K562 (cell line): ENCODE measurements around the gene PLCL1. TPM values are rescaled to one million over a fixed set of nuclear protein-coding genes. Genes with fewer than 3 reads are reported as not detected.

Experiments
- BRF1 ChIP-seq: IDR thresholded peaks from 3 replicates; pipeline ENCODE4 v1.6.1; 2011; ENCODE audit warnings: borderline replicate concordance, mild to moderate bottlenecking; ENCODE audit not compliant: insufficient read length; ENCODE audit errors: extremely low read depth
- CTBP1 ChIP-seq: fragments of 450-650 bp; IDR thresholded peaks from 2 replicates; pipeline ENCODE4 v1.6.1; 2016; ENCODE audit warnings: borderline replicate concordance
- HMGN3 ChIP-seq: IDR thresholded peaks from 2 replicates; pipeline ENCODE4 v1.6.1; 2011; ENCODE audit warnings: borderline replicate concordance, low read depth, mild to moderate bottlenecking, mixed read lengths, low read length; ENCODE audit not compliant: insufficient read length; ENCODE audit errors: extremely low read depth
- NFE2 ChIP-seq: IDR thresholded peaks from 2 replicates; pipeline ENCODE4 v1.6.1; 2014; ENCODE audit warnings: antibody characterized with exemption, low read depth
- NFE2L1 ChIP-seq: fragments of 450-650 bp; IDR thresholded peaks from 2 replicates; pipeline ENCODE4 v1.6.1; 2016; ENCODE audit warnings: missing genetic modification characterization, low read depth, mild to moderate bottlenecking, missing compliant biosample characterization, moderate library complexity, borderline replicate concordance
- NR4A1 ChIP-seq, 2 experiments: fragments of 250-450 bp in 1 of 2; fragments of 450-650 bp in 1 of 2; sonication (Bioruptor Pico) in 1 of 2; IDR thresholded peaks; 2 replicates each; pipeline versions ENCODE4 v1.4.0 to v1.6.1; 2016 to 2020; ENCODE audit warnings: mild to moderate bottlenecking in 2 of 2, missing compliant biosample characterization in 1 of 2, missing genetic modification characterization in 1 of 2, moderate library complexity in 1 of 2
- POLR2AphosphoS2 ChIP-seq: IDR thresholded peaks from 2 replicates; pipeline ENCODE4 v1.6.1; 2012; ENCODE audit warnings: low read length, improper control_type of control experiment
- SMARCA5 ChIP-seq: fragments of 450-650 bp; IDR thresholded peaks from 2 replicates; pipeline ENCODE4 v1.6.1; 2016
- SRSF1 ChIP-seq: fragments of 200-400 bp; formaldehyde crosslinking; IDR thresholded peaks from 2 replicates; pipeline ENCODE4 v1.6.1; 2017; ENCODE audit warnings: mild to moderate bottlenecking, low read depth, low read length, moderate library complexity
- ZC3H8 ChIP-seq: fragments of 450-650 bp; IDR thresholded peaks from 2 replicates; pipeline ENCODE4 v1.6.1; 2017
- polyA plus RNA-seq, 8 experiments: library from polyadenylated mRNA; depleted of rRNA in 4 of 8; stranded (reverse) in 5 of 8; unstranded in 3 of 8; fragments of >200 nt; fragmentation: Nextera tagmentation in 2 of 8; fragmentation: Illumina TruSeq in 1 of 8; extraction: Ambion mirVana in 2 of 8; extraction: Trizol in 1 of 8; gene quantifications; 2 replicates each; pipeline versions ENCODE4 v1.2.1 to v1.2.3, GENCODE V29; 2011 to 2014; ENCODE audit warnings: inconsistent platforms in 1 of 8, missing spikeins in 1 of 8
- total RNA-seq, 7 experiments: library from RNA; depleted of rRNA in 6 of 7; stranded (reverse); fragments of >200 nt in 6 of 7; fragmentation: Illumina TruSeq in 2 of 7; extraction: Trizol in 2 of 7; gene quantifications; 2 replicates each; pipeline versions ENCODE4 v1.2.1 to v1.2.3, GENCODE V29; 2011 to 2021; ENCODE audit warnings: low replicate concordance in 1 of 7
- TF ChIP-seq, protein P1 (sequence below), 2 experiments: fragments of 450-650 bp; formaldehyde crosslinking in 1 of 2; IDR thresholded peaks; 2 replicates each; pipeline versions ENCODE4 v1.4.0 to v1.6.1; 2014 to 2020; ENCODE audit warnings: mild to moderate bottlenecking in 2 of 2, borderline replicate concordance in 1 of 2, low read depth in 1 of 2
- TF ChIP-seq, protein P2 (sequence below): fragments of 250-450 bp; sonication (Bioruptor Pico); IDR thresholded peaks from 2 replicates; pipeline ENCODE4 v1.8.0; 2021; ENCODE audit warnings: moderate library complexity, mild to moderate bottlenecking, inconsistent platforms
- TF ChIP-seq, protein P3 (sequence below): fragments of 250-450 bp; sonication (Bioruptor Pico); IDR thresholded peaks from 2 replicates; pipeline ENCODE4 v1.8.0; 2021; ENCODE audit warnings: borderline replicate concordance, mild to moderate bottlenecking, moderate library complexity; ENCODE audit not compliant: poor library complexity, severe bottlenecking
- TF ChIP-seq, protein P4 (sequence below): fragments of 250-450 bp; sonication (Bioruptor Pico); IDR thresholded peaks from 2 replicates; pipeline ENCODE4 v1.4.0; 2020; ENCODE audit warnings: mild to moderate bottlenecking, moderate library complexity, borderline replicate concordance

PLCL1 gene
- total and polyA plus RNA-seq, 9 of the 15 experiments (the other 6 are each of a cell fraction or from before 2014, with no cell fraction given) = 2.0 to 17.7 (median 8.6) TPM

DNA sequence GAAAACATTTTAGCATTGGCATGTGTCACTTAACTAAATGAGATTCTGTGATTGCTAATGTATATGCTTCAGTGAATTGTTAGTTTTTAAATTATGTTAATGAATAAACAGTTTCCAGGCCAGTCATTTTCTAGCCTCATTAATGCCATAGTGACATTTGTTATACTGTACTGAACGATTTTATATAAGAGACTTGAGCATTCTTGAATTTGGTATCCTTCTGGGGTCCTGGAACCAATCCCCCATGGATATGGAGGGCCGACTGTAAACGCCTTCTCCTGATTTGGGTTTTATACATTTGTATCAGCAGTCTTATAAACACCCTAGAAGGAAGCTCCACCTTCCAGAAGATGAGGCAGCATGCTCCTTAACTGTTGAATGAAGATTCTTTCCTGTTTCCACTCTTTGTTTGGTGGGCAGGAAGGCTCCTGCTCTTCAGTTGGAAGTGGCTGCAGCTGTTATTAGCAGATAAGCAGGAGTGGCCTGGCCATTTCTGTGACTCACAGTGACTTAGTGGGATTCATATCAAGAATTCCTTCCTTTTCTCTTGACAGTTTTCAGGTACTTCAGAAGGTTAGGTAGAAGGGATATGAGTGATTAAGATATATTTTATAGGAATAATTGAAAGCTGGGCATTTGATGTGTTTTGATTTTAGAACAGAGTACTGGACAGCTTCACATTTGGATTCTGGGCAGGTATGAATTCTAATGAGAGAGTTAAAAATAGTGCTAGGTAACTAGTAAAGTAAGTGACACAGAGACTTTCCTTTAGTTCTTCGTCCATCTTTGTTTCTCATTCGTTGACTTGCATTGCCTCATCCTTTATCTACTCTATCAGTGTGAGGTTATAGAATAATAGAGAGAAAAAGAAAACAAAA is 124.9 kb downstream of the PLCL1 start (continued):
- TF ChIP-seq, protein P1, sequence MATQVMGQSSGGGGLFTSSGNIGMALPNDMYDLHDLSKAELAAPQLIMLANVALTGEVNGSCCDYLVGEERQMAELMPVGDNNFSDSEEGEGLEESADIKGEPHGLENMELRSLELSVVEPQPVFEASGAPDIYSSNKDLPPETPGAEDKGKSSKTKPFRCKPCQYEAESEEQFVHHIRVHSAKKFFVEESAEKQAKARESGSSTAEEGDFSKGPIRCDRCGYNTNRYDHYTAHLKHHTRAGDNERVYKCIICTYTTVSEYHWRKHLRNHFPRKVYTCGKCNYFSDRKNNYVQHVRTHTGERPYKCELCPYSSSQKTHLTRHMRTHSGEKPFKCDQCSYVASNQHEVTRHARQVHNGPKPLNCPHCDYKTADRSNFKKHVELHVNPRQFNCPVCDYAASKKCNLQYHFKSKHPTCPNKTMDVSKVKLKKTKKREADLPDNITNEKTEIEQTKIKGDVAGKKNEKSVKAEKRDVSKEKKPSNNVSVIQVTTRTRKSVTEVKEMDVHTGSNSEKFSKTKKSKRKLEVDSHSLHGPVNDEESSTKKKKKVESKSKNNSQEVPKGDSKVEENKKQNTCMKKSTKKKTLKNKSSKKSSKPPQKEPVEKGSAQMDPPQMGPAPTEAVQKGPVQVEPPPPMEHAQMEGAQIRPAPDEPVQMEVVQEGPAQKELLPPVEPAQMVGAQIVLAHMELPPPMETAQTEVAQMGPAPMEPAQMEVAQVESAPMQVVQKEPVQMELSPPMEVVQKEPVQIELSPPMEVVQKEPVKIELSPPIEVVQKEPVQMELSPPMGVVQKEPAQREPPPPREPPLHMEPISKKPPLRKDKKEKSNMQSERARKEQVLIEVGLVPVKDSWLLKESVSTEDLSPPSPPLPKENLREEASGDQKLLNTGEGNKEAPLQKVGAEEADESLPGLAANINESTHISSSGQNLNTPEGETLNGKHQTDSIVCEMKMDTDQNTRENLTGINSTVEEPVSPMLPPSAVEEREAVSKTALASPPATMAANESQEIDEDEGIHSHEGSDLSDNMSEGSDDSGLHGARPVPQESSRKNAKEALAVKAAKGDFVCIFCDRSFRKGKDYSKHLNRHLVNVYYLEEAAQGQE (IDR thresholded peaks at IDR 0.05; ENCODE audit: borderline replicate concordance) = peak; percentile 39; the same call in 1 of the 2 replicates
- TF ChIP-seq, protein P1 (CRISPR knock-in tag; IDR thresholded peaks at IDR 0.05; ENCODE audit: low read depth) = no peak
- TF ChIP-seq CTBP1 = peak; percentile 89
- no peak for TF ChIP-seq NR4A1 (CRISPR knock-in tag; IDR thresholded peaks at IDR 0.05)
- TF ChIP-seq NR4A1 (tag; IDR thresholded peaks at IDR 0.05) = 0 out of 2 replicates have a peak, but pooled peaks have one; percentile 15
- no peak for TF ChIP-seq NFE2L1 (tag)
- TF ChIP-seq NFE2 = peak; percentile 97
- no peak for TF ChIP-seq ZC3H8
- TF ChIP-seq, protein P2, sequence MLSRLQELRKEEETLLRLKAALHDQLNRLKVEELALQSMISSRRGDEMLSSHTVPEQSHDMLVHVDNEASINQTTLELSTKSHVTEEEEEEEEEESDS = no peak
- TF ChIP-seq, protein P3, sequence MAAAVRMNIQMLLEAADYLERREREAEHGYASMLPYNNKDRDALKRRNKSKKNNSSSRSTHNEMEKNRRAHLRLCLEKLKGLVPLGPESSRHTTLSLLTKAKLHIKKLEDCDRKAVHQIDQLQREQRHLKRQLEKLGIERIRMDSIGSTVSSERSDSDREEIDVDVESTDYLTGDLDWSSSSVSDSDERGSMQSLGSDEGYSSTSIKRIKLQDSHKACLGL (CRISPR knock-in tag) = no peak
- TF ChIP-seq POLR2AphosphoS2 = no peak
- TF ChIP-seq SMARCA5 = no peak
- TF ChIP-seq, protein P4, sequence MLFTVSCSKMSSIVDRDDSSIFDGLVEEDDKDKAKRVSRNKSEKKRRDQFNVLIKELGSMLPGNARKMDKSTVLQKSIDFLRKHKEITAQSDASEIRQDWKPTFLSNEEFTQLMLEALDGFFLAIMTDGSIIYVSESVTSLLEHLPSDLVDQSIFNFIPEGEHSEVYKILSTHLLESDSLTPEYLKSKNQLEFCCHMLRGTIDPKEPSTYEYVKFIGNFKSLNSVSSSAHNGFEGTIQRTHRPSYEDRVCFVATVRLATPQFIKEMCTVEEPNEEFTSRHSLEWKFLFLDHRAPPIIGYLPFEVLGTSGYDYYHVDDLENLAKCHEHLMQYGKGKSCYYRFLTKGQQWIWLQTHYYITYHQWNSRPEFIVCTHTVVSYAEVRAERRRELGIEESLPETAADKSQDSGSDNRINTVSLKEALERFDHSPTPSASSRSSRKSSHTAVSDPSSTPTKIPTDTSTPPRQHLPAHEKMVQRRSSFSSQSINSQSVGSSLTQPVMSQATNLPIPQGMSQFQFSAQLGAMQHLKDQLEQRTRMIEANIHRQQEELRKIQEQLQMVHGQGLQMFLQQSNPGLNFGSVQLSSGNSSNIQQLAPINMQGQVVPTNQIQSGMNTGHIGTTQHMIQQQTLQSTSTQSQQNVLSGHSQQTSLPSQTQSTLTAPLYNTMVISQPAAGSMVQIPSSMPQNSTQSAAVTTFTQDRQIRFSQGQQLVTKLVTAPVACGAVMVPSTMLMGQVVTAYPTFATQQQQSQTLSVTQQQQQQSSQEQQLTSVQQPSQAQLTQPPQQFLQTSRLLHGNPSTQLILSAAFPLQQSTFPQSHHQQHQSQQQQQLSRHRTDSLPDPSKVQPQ (CRISPR knock-in tag) = no peak
- peak; percentile 87 for TF ChIP-seq HMGN3
- TF ChIP-seq BRF1 = no peak
- no peak for TF ChIP-seq SRSF1
